GM12891 (cell line): Measurements from ENCODE around the gene PCID2.

Source experiments
- DNase-seq: peaks from one replicate; pipeline ENCODE4 v3.0.0; 2011; ENCODE audit warnings: low spot score; ENCODE audit not compliant: insufficient read length
- FAIRE-seq: peaks from 2 replicates; lab custom pipeline; 2011; peaks lifted over from hg19 to GRCh38; lab: Jason Lieb, UNC
- PAX5 ChIP-seq: IDR thresholded peaks from 2 replicates; pipeline ENCODE4 v1.6.1; 2011; ENCODE audit warnings: low read length, moderate library complexity, mild to moderate bottlenecking; ENCODE audit not compliant: insufficient read depth, severe bottlenecking
- POLR2A ChIP-seq: IDR thresholded peaks from 2 replicates; pipeline ENCODE4 v1.6.1; 2011; ENCODE audit warnings: low read depth, low read length, control low read depth
- POLR2AphosphoS5 ChIP-seq: IDR thresholded peaks from 2 replicates; pipeline ENCODE4 v1.6.1; 2011; ENCODE audit warnings: low read depth, low read length, control low read depth
- POU2F2 ChIP-seq: IDR thresholded peaks from 2 replicates; pipeline ENCODE4 v1.6.1; 2011; ENCODE audit warnings: low read depth, mild to moderate bottlenecking, control low read depth, low read length, moderate library complexity
- SPI1 ChIP-seq: IDR thresholded peaks from 2 replicates; pipeline ENCODE4 v1.6.1; 2011; ENCODE audit warnings: low read depth, low read length, control low read depth
- TAF1 ChIP-seq: IDR thresholded peaks from 2 replicates; pipeline ENCODE4 v1.6.1; 2011; ENCODE audit warnings: low read depth, low read length, control low read depth

The PCID2 gene

GRCh38 chr13:113160983-113161382 lies 47.5 kb downstream of the PCID2 start:
- FAIRE-seq, result no peak
- DNase-seq, result no peak

GRCh38 chr13:113159701-113160100 lies 48.8 kb downstream of the PCID2 start:
- FAIRE-seq (no peak), DNase-seq (no peak)
- TF ChIP-seq POLR2AphosphoS5 (no peak), POLR2A (no peak), SPI1 (no peak), TAF1 (no peak), PAX5 (no peak), POU2F2 (no peak)

More at GRCh38 chr13:113160983-113161382, 47.5 kb downstream of the PCID2 start:
- TF ChIP-seq POU2F2, result no peak
- no peak for TF ChIP-seq TAF1
- TF ChIP-seq SPI1, result no peak
- no peak for TF ChIP-seq POLR2AphosphoS5
- no peak for TF ChIP-seq POLR2A
- TF ChIP-seq PAX5, result no peak

GRCh38 chr13:113158946-113159345 lies 49.5 kb downstream of the PCID2 start:
- DNase-seq (no peak), FAIRE-seq (no peak)
- TF ChIP-seq POU2F2, result no peak
- no peak for TF ChIP-seq TAF1
- no peak for TF ChIP-seq POLR2A
- no peak for TF ChIP-seq SPI1
- no peak for TF ChIP-seq POLR2AphosphoS5

DNA sequence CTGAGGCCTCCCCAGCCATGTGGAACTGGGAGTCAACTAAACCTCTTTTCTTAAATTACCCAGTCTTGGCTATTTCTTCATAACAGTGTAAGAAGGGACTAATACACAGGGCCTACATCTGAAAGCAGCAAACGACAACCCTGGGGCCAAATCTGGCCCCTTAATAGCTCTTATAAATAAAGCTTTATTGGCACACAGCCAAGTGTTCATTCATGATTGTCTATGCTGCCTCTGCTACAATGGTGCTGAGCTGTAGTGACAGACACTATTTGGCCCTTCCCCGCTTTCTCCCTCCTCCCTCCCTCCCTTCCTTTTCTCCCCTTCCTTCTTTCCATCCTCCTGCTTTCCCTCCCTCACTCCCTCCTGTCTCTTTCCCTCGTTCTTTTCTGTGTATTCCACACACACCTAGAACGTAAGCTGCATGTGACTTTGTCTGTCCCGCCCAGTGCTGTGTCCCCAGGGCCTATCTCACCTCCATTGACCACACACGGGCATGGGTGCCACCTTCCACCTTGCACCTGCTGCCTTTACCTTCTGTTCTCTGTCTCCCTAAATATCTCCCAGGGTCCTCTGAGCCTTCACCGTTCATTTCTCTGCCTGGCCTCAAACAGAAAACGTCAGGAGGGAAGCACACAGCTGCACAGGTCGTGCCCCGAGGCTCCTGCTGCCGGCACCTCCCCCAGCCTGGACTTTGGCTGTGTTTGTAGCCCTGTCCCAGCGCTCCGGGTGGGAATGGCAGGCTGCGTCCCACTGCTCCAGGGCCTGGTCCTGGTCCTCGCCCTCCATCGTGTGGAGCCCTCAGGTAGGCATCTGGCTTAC lies 50.3 kb downstream of the PCID2 start, which contains the start of gene PROZ:
TSS of gene PROZ (plus strand) at position 720 of the 819 bp plus-strand sequence. CDS start at position 733, 13 bp downstream.
- TF ChIP-seq PAX5, result no peak
- no peak for TF ChIP-seq POU2F2
- TF ChIP-seq POLR2AphosphoS5, result no peak
- no peak for TF ChIP-seq POLR2A
- DNase-seq (no peak), FAIRE-seq (no peak)

GRCh38 chr13:113157206-113157928 lies 51.1 kb downstream of the PCID2 start:
- DNase-seq (no peak), FAIRE-seq (no peak)
- no peak for TF ChIP-seq TAF1
- no peak for TF ChIP-seq POLR2A
- TF ChIP-seq SPI1, result no peak
- no peak for TF ChIP-seq PAX5
- TF ChIP-seq POLR2AphosphoS5, result no peak
- no peak for TF ChIP-seq POU2F2

DNA sequence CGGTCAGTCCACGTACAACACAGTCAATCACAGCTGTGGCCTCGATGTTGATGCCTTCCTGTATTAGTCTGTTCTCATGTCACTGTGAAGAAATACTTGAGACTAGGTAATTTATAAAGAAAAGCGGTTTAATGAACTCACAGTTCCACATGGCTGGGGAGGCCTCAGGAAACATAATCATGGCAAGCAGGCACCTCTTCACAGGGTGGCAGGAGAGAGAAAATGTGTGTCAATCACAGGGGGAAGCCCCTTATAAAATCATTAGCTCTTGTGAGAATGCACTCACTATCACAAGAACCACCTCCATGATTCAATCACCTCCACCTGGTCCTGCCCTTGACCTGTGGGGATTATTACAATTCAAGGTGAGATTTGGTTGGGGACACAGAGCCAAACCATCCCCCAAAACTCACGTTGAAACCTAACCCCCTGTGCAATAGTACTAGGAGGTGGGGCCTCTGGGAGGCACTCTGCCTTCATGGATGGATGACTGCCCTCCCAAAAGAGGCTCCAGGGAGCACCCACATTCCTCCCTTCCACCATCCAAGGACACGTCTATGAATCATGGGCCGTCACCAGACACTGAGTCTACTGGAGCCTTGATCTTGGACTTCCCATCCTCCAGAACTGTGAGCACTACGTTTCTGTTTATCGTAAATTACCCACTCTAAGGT lies 52.4 kb downstream of the PCID2 start:
- DNase-seq (no peak), FAIRE-seq (no peak)
- TF ChIP-seq POLR2A, result no peak
- TF ChIP-seq PAX5, result no peak
- no peak for TF ChIP-seq TAF1
- no peak for TF ChIP-seq POLR2AphosphoS5

- TF ChIP-seq PAX5 (no peak), POU2F2 (no peak)
- no peak for DNase-seq
- FAIRE-seq, result no peak
Observed at GRCh38 chr13:113155201-113155600, 53.3 kb downstream of the PCID2 start.

- DNase-seq (peak; percentile 77), FAIRE-seq (peak; percentile 40)
- TF ChIP-seq TAF1 (no peak), POLR2A (no peak), POLR2AphosphoS5 (no peak), POU2F2 (no peak), PAX5 (no peak), SPI1 (no peak)
Observed at GRCh38 chr13:113153810-113154748, 54.4 kb downstream of the PCID2 start.
